ENCODE data around the gene TRIM24. TPM values are rescaled to one million over a fixed set of nuclear protein-coding genes. Genes with fewer than 3 reads are reported as not detected.

The TRIM24 gene
- total RNA-seq, 6 donors from 2014 or later: 11.5 to 30.6 (median 23.7) TPM

DNA sequence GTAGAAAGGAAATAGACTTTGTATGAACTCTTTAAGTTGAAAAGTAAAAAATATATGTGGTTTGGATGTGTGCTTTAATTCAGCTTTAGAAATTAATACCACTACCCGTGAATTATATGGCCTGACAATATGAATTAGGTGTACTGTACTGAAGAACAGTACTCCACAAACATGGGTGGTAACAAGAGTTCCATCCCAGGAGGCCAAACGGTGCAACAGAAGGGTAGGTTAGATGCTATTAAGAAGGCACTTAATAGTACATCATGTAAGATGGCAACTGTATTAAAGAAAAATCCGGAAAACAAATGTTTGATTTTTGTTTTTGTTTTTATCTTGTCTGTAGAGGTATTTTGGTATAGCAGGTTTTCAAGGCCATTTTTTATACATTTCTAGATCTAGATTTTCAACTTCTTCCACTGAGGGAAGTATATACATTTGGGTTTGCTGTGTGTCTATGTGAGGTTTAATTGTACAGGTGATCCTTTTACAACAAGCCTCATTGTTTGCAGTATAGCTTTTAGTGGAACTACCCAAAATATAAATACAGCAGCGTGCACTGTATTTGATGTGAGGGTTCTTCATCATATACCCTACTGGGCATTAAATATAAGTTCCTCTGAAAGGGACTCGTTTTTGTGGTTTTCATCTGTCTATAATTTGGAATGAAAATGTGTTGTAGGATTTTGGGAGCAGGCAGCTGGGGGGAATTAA is 125.4 kb downstream of the TRIM24 start:
- no peak for DNase-seq
- Histone ChIP-seq H3K36me3 (peaks cover 13 to 68% (median 27%) of the 10 kb centered on the region in 4 donors), H3K27ac (no peak overlapping the region), H3K4me3 (no peak overlapping the region), H3K9me3 (no peaks in the 10 kb centered on the region), H3K27me3 (no peaks in the 10 kb centered on the region), H3K4me1 (no peaks in the 10 kb centered on the region)
- TF ChIP-seq CTCF (IDR thresholded peaks at IDR 0.05): no peak
- TF ChIP-seq POLR2AphosphoS5 (IDR thresholded peaks at IDR 0.05): no peak
- TF ChIP-seq EP300 (IDR thresholded peaks at IDR 0.05): no peak
- TF ChIP-seq POLR2A (IDR thresholded peaks at IDR 0.05): no peak
- ATAC-seq (ENCODE audit: low FRiP score in 2 of 2): no peak
- 83 to 84% methylated on average over 5 of the region's 5 CpGs for WGBS, 2 donors

DNA sequence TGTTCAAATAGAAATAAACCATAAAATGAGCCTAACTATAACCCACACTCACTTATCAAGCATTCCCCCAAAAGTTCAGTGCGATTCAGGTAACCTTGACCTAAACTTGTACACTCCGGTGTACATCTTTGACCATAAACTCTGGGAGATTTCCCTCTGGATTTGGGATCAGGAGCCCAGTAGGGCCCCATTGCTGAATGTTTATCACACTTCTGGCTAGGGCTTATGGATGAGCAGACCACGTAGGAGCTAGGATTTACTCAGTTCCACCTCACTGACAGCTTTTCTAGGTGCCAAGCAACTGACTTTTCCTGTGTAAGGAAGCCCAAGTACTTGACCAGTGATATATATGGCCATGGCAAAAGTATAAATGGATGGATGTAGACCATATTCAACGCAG is 127.4 kb downstream of the TRIM24 start:
- ATAC-seq (ENCODE audit: low FRiP score in 2 of 2) (no peak), DNase-seq (no peak)
- no peaks in the 10 kb centered on the region for H3K27me3 ChIP-seq
- H3K4me1 ChIP-seq: no peaks in the 10 kb centered on the region
- no peak for TF ChIP-seq EP300 (IDR thresholded peaks at IDR 0.05)
- no peak for TF ChIP-seq POLR2AphosphoS5 (IDR thresholded peaks at IDR 0.05)
- TF ChIP-seq CTCF (IDR thresholded peaks at IDR 0.05): no peak
- no peak for TF ChIP-seq POLR2A (IDR thresholded peaks at IDR 0.05)
- H3K4me3 ChIP-seq: no peak overlapping the region
- WGBS, 2 donors: 92% methylated on average over 4 of the region's 4 CpGs
- peaks cover 3 to 50% (median 21%) of the 10 kb centered on the region in 4 donors for H3K36me3 ChIP-seq
- H3K27ac ChIP-seq: no peak overlapping the region
- H3K9me3 ChIP-seq: no peaks in the 10 kb centered on the region

- H3K36me3 ChIP-seq: peaks cover 3 to 35% (median 19%) of the 10 kb centered on the region in 4 donors
- no peak overlapping the region for H3K27ac ChIP-seq
- no peak overlapping the region for H3K4me3 ChIP-seq
- no peaks in the 10 kb centered on the region for H3K27me3 ChIP-seq
- H3K4me1 ChIP-seq: no peaks in the 10 kb centered on the region
- DNase-seq (no peak), ATAC-seq (ENCODE audit: low FRiP score in 2 of 2) (no peak)
- TF ChIP-seq POLR2AphosphoS5 (IDR thresholded peaks at IDR 0.05): no peak
- TF ChIP-seq EP300 (IDR thresholded peaks at IDR 0.05): no peak
- TF ChIP-seq POLR2A (IDR thresholded peaks at IDR 0.05): no peak
- TF ChIP-seq CTCF (IDR thresholded peaks at IDR 0.05): no peak
- WGBS, 2 donors: 93 to 100% methylated on average over 2 of the region's 2 CpGs
- no peaks in the 10 kb centered on the region for H3K9me3 ChIP-seq
These were observed 128.9 kb downstream of the TRIM24 start for GRCh38 chr7:138588986-138589385.

GRCh38 chr7:138590154-138590553 is 130.1 kb downstream of the TRIM24 start:
- 93 to 100% methylated on average over 1 of the region's 1 CpG for WGBS, 2 donors
- TF ChIP-seq POLR2AphosphoS5 (IDR thresholded peaks at IDR 0.05): no peak
- TF ChIP-seq CTCF (IDR thresholded peaks at IDR 0.05): no peak
- no peaks in the 10 kb centered on the region for H3K9me3 ChIP-seq
- no peak for ATAC-seq (ENCODE audit: low FRiP score in 2 of 2)
- peaks cover 0 to 23% (median 10%) of the 10 kb centered on the region in 4 donors for H3K36me3 ChIP-seq
- H3K27me3 ChIP-seq: no peaks in the 10 kb centered on the region
- no peaks in the 10 kb centered on the region for H3K4me1 ChIP-seq
- DNase-seq: no peak
- H3K27ac ChIP-seq: no peak overlapping the region
- H3K4me3 ChIP-seq: no peak overlapping the region

DNA sequence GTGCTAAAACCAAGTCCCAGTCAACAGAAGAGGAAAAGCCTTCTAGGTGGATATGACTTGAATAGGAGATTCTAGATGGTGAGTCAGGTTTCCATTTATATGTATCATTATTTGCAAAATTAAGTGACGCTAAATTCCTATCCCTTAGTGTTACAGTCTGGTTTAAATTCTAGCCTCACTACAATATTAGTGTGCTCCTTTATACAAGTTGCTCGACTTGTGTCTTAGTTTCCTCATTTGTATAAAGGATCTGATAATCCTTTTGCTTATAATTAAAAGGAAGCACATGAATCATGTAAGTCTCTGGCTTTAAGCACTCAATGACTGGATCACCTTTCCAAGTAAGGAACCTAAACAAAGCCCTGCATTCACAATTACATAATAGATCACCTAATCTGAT is 135.4 kb downstream of the TRIM24 start:
- no peaks in the 10 kb centered on the region for H3K9me3 ChIP-seq
- no peaks in the 10 kb centered on the region for H3K36me3 ChIP-seq
- WGBS, 2 donors: 66 to 80% methylated on average over 2 of the region's 2 CpGs
- TF ChIP-seq EP300 (IDR thresholded peaks at IDR 0.05): no peak
- TF ChIP-seq POLR2A (IDR thresholded peaks at IDR 0.05): no peak
- TF ChIP-seq CTCF (IDR thresholded peaks at IDR 0.05): no peak
- no peak for TF ChIP-seq POLR2AphosphoS5 (IDR thresholded peaks at IDR 0.05)
- ATAC-seq (ENCODE audit: low FRiP score in 2 of 2) (no peak), DNase-seq (no peak)
- no peak overlapping the region for H3K27ac ChIP-seq
- no peaks in the 10 kb centered on the region for H3K27me3 ChIP-seq
- no peak overlapping the region for H3K4me3 ChIP-seq
- no peaks in the 10 kb centered on the region for H3K4me1 ChIP-seq
